Liver (tissue), 9 donors: ENCODE results near the gene PPP2R3B. TPM values are rescaled to one million over a fixed set of nuclear protein-coding genes. Genes with fewer than 3 reads are reported as not detected.

Source experiments
- DNase-seq: peaks from one replicate; pipeline ENCODE4 v3.0.0-alpha.2; 2017; ENCODE audit warnings: low spot score
- H3K27ac ChIP-seq, 2 donors: one replicate each; pipeline ENCODE4 v1.7.0; 2013; ENCODE audit warnings: inconsistent platforms in 2 of 2, low read length in 2 of 2, control low read depth in 1 of 2, low read depth in 1 of 2, mild to moderate bottlenecking in 1 of 2
- H3K27me3 ChIP-seq, 4 donors: one replicate each; pipeline versions ENCODE4 v1.6.1 to v1.7.0; 2013; ENCODE audit warnings: low read length in 3 of 4, inconsistent platforms in 1 of 4, mild to moderate bottlenecking in 1 of 4, moderate library complexity in 1 of 4; ENCODE audit not compliant: control insufficient read depth in 4 of 4, insufficient read depth in 4 of 4
- H3K36me3 ChIP-seq, 4 donors: one replicate each; pipeline versions ENCODE4 v1.6.1 to v1.7.0; 2013; ENCODE audit warnings: low read length in 3 of 4, mild to moderate bottlenecking in 3 of 4, low read depth in 1 of 4, moderate library complexity in 1 of 4; ENCODE audit not compliant: control insufficient read depth in 4 of 4, insufficient read depth in 3 of 4
- H3K4me1 ChIP-seq, 4 donors: one replicate each; pipeline versions ENCODE4 v1.6.1 to v1.7.0; 2013; ENCODE audit warnings: low read length in 3 of 4, mild to moderate bottlenecking in 3 of 4, moderate library complexity in 1 of 4; ENCODE audit not compliant: control insufficient read depth in 4 of 4, insufficient read depth in 4 of 4
- H3K4me3 ChIP-seq, 3 donors: one replicate each; pipeline versions ENCODE4 v1.6.1 to v1.7.0; 2013; ENCODE audit warnings: low read length in 3 of 3, control low read depth in 1 of 3, low read depth in 1 of 3, mild to moderate bottlenecking in 1 of 3
- H3K9ac ChIP-seq, 2 donors: one replicate each; pipeline ENCODE4 v1.7.0; 2013; ENCODE audit warnings: low read length in 2 of 2, mild to moderate bottlenecking in 2 of 2, moderate library complexity in 2 of 2, control low read depth in 1 of 2, low read depth in 1 of 2
- H3K9me3 ChIP-seq, 4 donors: one replicate each; pipeline versions ENCODE4 v1.6.1 to v1.7.0; 2013; ENCODE audit warnings: low read length in 3 of 4; ENCODE audit not compliant: control insufficient read depth in 4 of 4
- ATF3 ChIP-seq: IDR thresholded peaks from 2 replicates; pipeline ENCODE4 v1.6.1; 2016; ENCODE audit warnings: antibody characterized with exemption
- CTCF ChIP-seq: fragments of 150-350 bp; IDR thresholded peaks from 2 replicates; pipeline ENCODE4 v1.5.1; 2017; ENCODE audit warnings: improper control_type of control experiment, low read depth, low read length; ENCODE audit not compliant: missing input control
- EGR1 ChIP-seq, 2 donors: IDR thresholded peaks; 2 replicates each; pipeline ENCODE4 v1.6.1; 2016 to 2018; ENCODE audit warnings: antibody characterized with exemption in 2 of 2, low read depth in 2 of 2
- FOXA1 ChIP-seq: IDR thresholded peaks from 2 replicates; pipeline ENCODE4 v1.6.1; 2016; ENCODE audit warnings: antibody characterized with exemption
- FOXA2 ChIP-seq: IDR thresholded peaks from 2 replicates; pipeline ENCODE4 v1.6.1; 2016; ENCODE audit warnings: antibody characterized with exemption
- HNF4A ChIP-seq, 2 donors: conservative IDR thresholded peaks; 2 replicates each; pipeline ENCODE4 v1.6.1; 2016; ENCODE audit warnings: antibody characterized with exemption in 2 of 2, mild to moderate bottlenecking in 2 of 2
- HNF4G ChIP-seq: IDR thresholded peaks from 2 replicates; pipeline ENCODE4 v1.6.1; 2016; ENCODE audit warnings: antibody characterized with exemption
- JUND ChIP-seq, 2 donors: IDR thresholded peaks; 2 replicates each; pipeline ENCODE4 v1.6.1; 2016; ENCODE audit warnings: antibody characterized with exemption in 2 of 2
- MAX ChIP-seq: IDR thresholded peaks from 2 replicates; pipeline ENCODE4 v1.6.1; 2016; ENCODE audit warnings: antibody characterized with exemption
- NR2F2 ChIP-seq: IDR thresholded peaks from 2 replicates; pipeline ENCODE4 v1.6.1; 2016; ENCODE audit warnings: antibody characterized with exemption
- RAD21 ChIP-seq, 2 donors: IDR thresholded peaks; 2 replicates each; pipeline ENCODE4 v1.6.1; 2016; ENCODE audit warnings: antibody characterized with exemption in 2 of 2, mild to moderate bottlenecking in 2 of 2
- REST ChIP-seq: IDR thresholded peaks from 2 replicates; pipeline ENCODE4 v1.6.1; 2016; ENCODE audit warnings: antibody characterized with exemption, mild to moderate bottlenecking
- RXRA ChIP-seq, 2 donors: IDR thresholded peaks; 2 replicates each; pipeline ENCODE4 v1.6.1; 2017 to 2018; ENCODE audit warnings: antibody characterized with exemption in 2 of 2, mild to moderate bottlenecking in 1 of 2
- SP1 ChIP-seq: IDR thresholded peaks from 2 replicates; pipeline ENCODE4 v1.6.1; 2018; ENCODE audit warnings: antibody characterized with exemption, mild to moderate bottlenecking
- TAF1 ChIP-seq: conservative IDR thresholded peaks from 2 replicates; pipeline ENCODE4 v1.6.1; 2016; ENCODE audit warnings: antibody characterized with exemption, mild to moderate bottlenecking
- YY1 ChIP-seq: IDR thresholded peaks from 2 replicates; pipeline ENCODE4 v1.6.1; 2016; ENCODE audit warnings: antibody characterized with exemption, mild to moderate bottlenecking
- ZBTB33 ChIP-seq: IDR thresholded peaks from 2 replicates; pipeline ENCODE4 v1.6.1; 2016; ENCODE audit warnings: antibody characterized with exemption
- WGBS: extraction: QIAGEN DNeasy Blood & Tissue Kit; methylation state at CpG from one replicate; pipeline ENCODE4 v1.1.7; 2013; 5-methylcytosine and 5-hydroxymethylcytosine counted together
- polyA plus RNA-seq, 2 donors: library from polyadenylated mRNA; stranded (reverse) in 1 of 2; unstranded in 1 of 2; fragments of 200-250 nt in 1 of 2; fragments of >200 nt in 1 of 2; fragmentation: Nextera tagmentation in 1 of 2; extraction: Ambion mirVana in 1 of 2; gene quantifications; one replicate each; pipeline versions ENCODE4 v1.2.1 to v1.2.3, GENCODE V29; 2013 to 2015
- total RNA-seq, 2 donors: library from RNA; depleted of rRNA; stranded (reverse); fragments of >200 nt; gene quantifications; one replicate each; pipeline ENCODE4 v1.2.3, GENCODE V29; 2014
- donor health status: healthy.
- donor health status: healthy.
- donor health status: healthy.
- donor health status: healthy.
- donor health status: healthy.

PPP2R3B gene
- total and polyA plus RNA-seq, 4 donors = 1.2 to 8.2 (median 4.3) TPM

GRCh38 chrX:431056-431455 is 44.3 kb upstream of the PPP2R3B start:
- no peak for DNase-seq
- no peak overlapping the region for H3K27ac ChIP-seq
- no peaks in the 10 kb centered on the region for H3K4me1 ChIP-seq
- H3K4me3 ChIP-seq = no peak overlapping the region
- no peak overlapping the region for H3K9ac ChIP-seq
- no peaks in the 10 kb centered on the region for H3K36me3 ChIP-seq
- H3K9me3 ChIP-seq = no peaks in the 10 kb centered on the region
- TF ChIP-seq MAX = no peak
- TF ChIP-seq TAF1 = no peak
- no peak for TF ChIP-seq HNF4A (conservative IDR thresholded peaks at IDR 0.05)
- no peak for TF ChIP-seq RAD21 (IDR thresholded peaks at IDR 0.05)
- TF ChIP-seq ATF3 = no peak
- TF ChIP-seq YY1 = no peak
- TF ChIP-seq FOXA1 = no peak
- TF ChIP-seq NR2F2 = no peak
- TF ChIP-seq ZBTB33 = no peak
- TF ChIP-seq RXRA (IDR thresholded peaks at IDR 0.05) = no peak
- no peak for TF ChIP-seq CTCF
- TF ChIP-seq SP1 = no peak
- TF ChIP-seq JUND (IDR thresholded peaks at IDR 0.05) = no peak
- TF ChIP-seq HNF4G = no peak
- TF ChIP-seq FOXA2 = no peak
- TF ChIP-seq EGR1 (IDR thresholded peaks at IDR 0.05; ENCODE audit: low read depth in 2 of 2) = no peak
- WGBS = 86% methylated on average over 21 of the region's 21 CpGs
- H3K27me3 ChIP-seq = peaks cover 0 to 10% (median 0%) of the 10 kb centered on the region in 4 donors

GRCh38 chrX:429266-429825 is 42.6 kb upstream of the PPP2R3B start:
- Histone ChIP-seq H3K4me3 (no peak overlapping the region), H3K27ac (no peak overlapping the region), H3K36me3 (no peaks in the 10 kb centered on the region), H3K4me1 (no peaks in the 10 kb centered on the region), H3K27me3 (peaks cover 0 to 10% (median 0%) of the 10 kb centered on the region in 4 donors), H3K9me3 (no peaks in the 10 kb centered on the region), H3K9ac (no peak overlapping the region)
- 91% methylated on average over 24 of the region's 24 CpGs for WGBS
- TF ChIP-seq TAF1 (no peak), CTCF (no peak), MAX (no peak), YY1 (no peak), HNF4G (no peak), NR2F2 (no peak), REST (no peak), FOXA2 (no peak), RXRA (IDR thresholded peaks at IDR 0.05) (no peak), RAD21 (IDR thresholded peaks at IDR 0.05) (no peak)
- DNase-seq = no peak
